Measurements from ENCODE around the gene TMEM214. TPM values are rescaled to one million over a fixed set of nuclear protein-coding genes. Genes with fewer than 3 reads are reported as not detected.

The TMEM214 gene
- total and polyA plus RNA-seq, 2 of the 8 experiments (the other 6 are each of a cell fraction or from before 2014, with no cell fraction given): 49.7 to 71.0 TPM

DNA sequence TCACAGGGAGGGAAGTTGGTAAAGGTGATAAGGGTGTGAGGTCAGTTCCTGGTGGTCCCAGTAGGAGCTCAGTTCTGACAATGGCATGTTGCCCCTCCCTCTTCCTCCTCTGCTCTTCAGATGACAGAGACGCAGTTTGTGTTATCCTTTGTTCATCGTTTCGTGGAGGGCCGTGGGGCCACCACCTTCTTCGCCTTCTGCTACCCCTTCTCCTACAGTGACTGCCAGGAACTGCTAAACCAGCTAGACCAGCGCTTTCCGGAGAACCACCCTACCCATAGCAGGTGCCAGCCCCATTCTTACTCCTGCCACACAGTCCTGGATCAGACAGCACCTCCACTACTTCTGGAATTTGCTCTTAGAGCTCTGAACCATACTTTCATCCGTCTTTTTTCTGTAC lies 21.0 kb downstream of the TMEM214 start:
- H3K4me3 ChIP-seq (ENCODE audit: extremely low read depth in 1 of 4, insufficient read depth in 2 of 4, low read depth in 3 of 4, low read length in 4 of 4): no peak overlapping the region
- H3K79me2 ChIP-seq (ENCODE audit: control insufficient read depth in 1 of 2, insufficient read depth in 2 of 2, low read length in 2 of 2): no peaks in the 10 kb centered on the region
- H3K79me1 ChIP-seq (ENCODE audit: low read depth, low read length): no peaks in the 10 kb centered on the region
- H2AK5ac ChIP-seq (ENCODE audit: low read depth, low read length): no peak overlapping the region
- H3K23me2 ChIP-seq (ENCODE audit: low read depth, low read length): peaks cover 13% of the 10 kb centered on the region
- H2BK12ac ChIP-seq (ENCODE audit: low read depth, low read length): no peak overlapping the region
- H2BK5ac ChIP-seq (ENCODE audit: low read depth, low read length): no peak overlapping the region
- 96% methylated on average over 8 of the region's 8 CpGs; no CpG with 5 or more reads in 1 of the 2 experiments for WGBS, 2 experiments (ENCODE audit: extremely low coverage in 1 of 2, insufficient coverage in 1 of 2, insufficient read length in 1 of 2, insufficient replicate concordance in 2 of 2, low coverage in 1 of 2, low lambda C conversion rate in 2 of 2, missing lambda C conversion rate in 1 of 2)
- H2BK120ac ChIP-seq (replicated peaks; ENCODE audit: low read depth, low read length): no peak overlapping the region
- ChIA-PET CTCF (ENCODE audit: partially characterized antibody) (interaction anchor here (0.6 to 18.3 kb wide), 6 partner anchors 11 to 131 kb away, joined by 3 to 160 read pairs (median 4); partner anchors contain the start of genes EMILIN1 and KHK), POLR2A (ENCODE audit: partially characterized antibody) (interaction anchor here (1.1 to 19.3 kb wide), 6 partner anchors 13 to 303 kb away, joined by 3 to 441 read pairs (median 4); partner anchors contain the start of genes EMILIN1, GTF3C2, OST4 and TMEM214)
- FAIRE-seq (no peak), DNase-seq (ENCODE audit: low read depth in 1 of 2, low spot score in 2 of 2) (no peak)
- no peak overlapping the region for H3K9ac ChIP-seq (replicated peaks in 1 of 4; ENCODE audit: extremely low read depth in 1 of 4, low read depth in 3 of 4, low read length in 3 of 4)
- no peak overlapping the region for H4K8ac ChIP-seq (ENCODE audit: extremely low read depth, insufficient read depth, low read length)
- H2AFZ ChIP-seq (ENCODE audit: low read length): no peak overlapping the region
- H3K4me1 ChIP-seq (replicated peaks in 1 of 4; ENCODE audit: control insufficient read depth in 3 of 4, insufficient read depth in 4 of 4, low read length in 3 of 4): no peaks in the 10 kb centered on the region; a peak in 4 of 7 replicates
- no peaks in the 10 kb centered on the region for H3K9me3 ChIP-seq (ENCODE audit: insufficient read depth in 2 of 2, low read depth in 1 of 2, low read length in 1 of 2)
- no peak overlapping the region for H3K56ac ChIP-seq (replicated peaks; ENCODE audit: insufficient read length, low read depth, low read length)
- H4K91ac ChIP-seq (replicated peaks; ENCODE audit: insufficient read length, low read length): no peak overlapping the region
- no peak overlapping the region for H3K4me2 ChIP-seq (ENCODE audit: insufficient read depth in 1 of 2, low read depth in 2 of 2, low read length in 2 of 2)
- no peak overlapping the region for H3K18ac ChIP-seq (ENCODE audit: extremely low read depth, low read length)
- no peak overlapping the region for H2BK20ac ChIP-seq (ENCODE audit: low read length)
- no peak overlapping the region for H3K23ac ChIP-seq (ENCODE audit: insufficient read length)
- peaks cover 17 to 35% (median 24%) of the 10 kb centered on the region in 4 experiments for H3K36me3 ChIP-seq (ENCODE audit: control insufficient read depth in 2 of 4, insufficient read depth in 4 of 4, low read length in 3 of 4)
- no peak overlapping the region for H4K5ac ChIP-seq (ENCODE audit: insufficient read length, low read depth, low read length)
- H3K4ac ChIP-seq (replicated peaks; ENCODE audit: insufficient read length, low read depth, low read length): no peak overlapping the region
- no peak overlapping the region for H3K27ac ChIP-seq (ENCODE audit: low read depth, low read length)
- no peak overlapping the region for H3K14ac ChIP-seq (ENCODE audit: insufficient read length)
- H2BK15ac ChIP-seq (ENCODE audit: low read length): no peak overlapping the region
- no peaks in the 10 kb centered on the region for H3K27me3 ChIP-seq (replicated peaks in 1 of 4; ENCODE audit: control insufficient read depth in 3 of 4, extremely low read depth in 1 of 4, insufficient read depth in 3 of 4, low read length in 3 of 4)
- H4K20me1 ChIP-seq (replicated peaks in 1 of 2; ENCODE audit: control insufficient read depth in 1 of 2, insufficient read depth in 2 of 2, low read length in 2 of 2): peaks cover 0 to 4% of the 10 kb centered on the region in 2 experiments
- TF ChIP-seq BRCA1 (IDR thresholded peaks at IDR 0.05; ENCODE audit: low read depth, low read length) (no peak), RFX5 (IDR thresholded peaks at IDR 0.05; ENCODE audit: borderline replicate concordance, low read depth, low read length) (no peak), RNF2 (IDR thresholded peaks at IDR 0.05; ENCODE audit: borderline replicate concordance, low read depth, low read length, missing control alignments, poor library complexity, severe bottlenecking) (no peak), POLR2A (IDR thresholded peaks at IDR 0.05; ENCODE audit: control extremely low read depth in 1 of 2, low read depth in 2 of 2, low read length in 2 of 2) (no peak), FOSL1 (IDR thresholded peaks at IDR 0.05; ENCODE audit: insufficient read depth, low read depth, low read length) (no peak), NRF1 (IDR thresholded peaks at IDR 0.05; ENCODE audit: low read depth, low read length) (no peak), SIN3A (conservative IDR thresholded peaks at IDR 0.05 in 1 of 2, IDR thresholded peaks at IDR 0.05 in 1 of 2; ENCODE audit: low read depth in 1 of 2, low read length in 2 of 2) (no peak), SIX5 (IDR thresholded peaks at IDR 0.05; ENCODE audit: low read depth, low read length) (no peak)

Measured in H1 (cell line).